Panc1 (cell line): ENCODE measurements around the gene TRMT44.

ENCODE experiments used
- CTCF ChIP-seq: fragments of 450-650 bp; IDR thresholded peaks from 2 replicates; pipeline ENCODE4 v1.5.1; 2017; ENCODE audit warnings: mild to moderate bottlenecking
- POLR2AphosphoS5 ChIP-seq: IDR thresholded peaks from 2 replicates; pipeline ENCODE4 v1.6.1; 2012; ENCODE audit warnings: mild to moderate bottlenecking, low read depth, low read length, moderate library complexity
- REST ChIP-seq, 2 experiments: IDR thresholded peaks; 2 replicates each; pipeline ENCODE4 v1.6.1; 2011 to 2012; ENCODE audit warnings: low read depth in 2 of 2, control low read depth in 1 of 2, low read length in 1 of 2, mild to moderate bottlenecking in 1 of 2, moderate library complexity in 1 of 2; ENCODE audit not compliant: insufficient read depth in 1 of 2
- SIN3A ChIP-seq: IDR thresholded peaks from 2 replicates; pipeline ENCODE4 v1.6.1; 2012; ENCODE audit warnings: low read depth, mild to moderate bottlenecking, low read length, moderate library complexity, borderline replicate concordance; ENCODE audit not compliant: insufficient read depth
- TCF7L2 ChIP-seq: IDR thresholded peaks from 2 replicates; pipeline ENCODE4 v1.6.1; 2011; ENCODE audit warnings: mild to moderate bottlenecking, low read depth, low read length, inconsistent platforms

- TF ChIP-seq CTCF = no peak
- TF ChIP-seq POLR2AphosphoS5 = no peak
- TF ChIP-seq REST (IDR thresholded peaks at IDR 0.05; ENCODE audit: insufficient read depth in 1 of 2, low read depth in 2 of 2, low read length in 1 of 2) = no peak
- no peak for TF ChIP-seq SIN3A
- TF ChIP-seq TCF7L2 = no peak
Measured at GRCh38 chr4:8478801-8479744, 38.5 kb downstream of the TRMT44 start.
